GM18502 (cell line): ENCODE measurements around the gene CTNND1.
A peak's percentile ranks its signal among the peaks of the same experiment; 100 is the strongest.
"Not testable (repeated sequence)": the region's sequence is repeated elsewhere in the genome, so short reads cannot be mapped to it uniquely, and the experiment has no call there.

Experiments
- ATAC-seq: cut with Tn5 transposase; IDR thresholded peaks from one replicate; pipeline ENCODE4 v1.9.1; 2021; ENCODE audit warnings: mild to moderate bottlenecking; ENCODE audit not compliant: unreplicated experiment, poor library complexity

CTNND1 gene, protein sequence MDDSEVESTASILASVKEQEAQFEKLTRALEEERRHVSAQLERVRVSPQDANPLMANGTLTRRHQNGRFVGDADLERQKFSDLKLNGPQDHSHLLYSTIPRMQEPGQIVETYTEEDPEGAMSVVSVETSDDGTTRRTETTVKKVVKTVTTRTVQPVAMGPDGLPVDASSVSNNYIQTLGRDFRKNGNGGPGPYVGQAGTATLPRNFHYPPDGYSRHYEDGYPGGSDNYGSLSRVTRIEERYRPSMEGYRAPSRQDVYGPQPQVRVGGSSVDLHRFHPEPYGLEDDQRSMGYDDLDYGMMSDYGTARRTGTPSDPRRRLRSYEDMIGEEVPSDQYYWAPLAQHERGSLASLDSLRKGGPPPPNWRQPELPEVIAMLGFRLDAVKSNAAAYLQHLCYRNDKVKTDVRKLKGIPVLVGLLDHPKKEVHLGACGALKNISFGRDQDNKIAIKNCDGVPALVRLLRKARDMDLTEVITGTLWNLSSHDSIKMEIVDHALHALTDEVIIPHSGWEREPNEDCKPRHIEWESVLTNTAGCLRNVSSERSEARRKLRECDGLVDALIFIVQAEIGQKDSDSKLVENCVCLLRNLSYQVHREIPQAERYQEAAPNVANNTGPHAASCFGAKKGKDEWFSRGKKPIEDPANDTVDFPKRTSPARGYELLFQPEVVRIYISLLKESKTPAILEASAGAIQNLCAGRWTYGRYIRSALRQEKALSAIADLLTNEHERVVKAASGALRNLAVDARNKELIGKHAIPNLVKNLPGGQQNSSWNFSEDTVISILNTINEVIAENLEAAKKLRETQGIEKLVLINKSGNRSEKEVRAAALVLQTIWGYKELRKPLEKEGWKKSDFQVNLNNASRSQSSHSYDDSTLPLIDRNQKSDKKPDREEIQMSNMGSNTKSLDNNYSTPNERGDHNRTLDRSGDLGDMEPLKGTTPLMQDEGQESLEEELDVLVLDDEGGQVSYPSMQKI

DNA sequence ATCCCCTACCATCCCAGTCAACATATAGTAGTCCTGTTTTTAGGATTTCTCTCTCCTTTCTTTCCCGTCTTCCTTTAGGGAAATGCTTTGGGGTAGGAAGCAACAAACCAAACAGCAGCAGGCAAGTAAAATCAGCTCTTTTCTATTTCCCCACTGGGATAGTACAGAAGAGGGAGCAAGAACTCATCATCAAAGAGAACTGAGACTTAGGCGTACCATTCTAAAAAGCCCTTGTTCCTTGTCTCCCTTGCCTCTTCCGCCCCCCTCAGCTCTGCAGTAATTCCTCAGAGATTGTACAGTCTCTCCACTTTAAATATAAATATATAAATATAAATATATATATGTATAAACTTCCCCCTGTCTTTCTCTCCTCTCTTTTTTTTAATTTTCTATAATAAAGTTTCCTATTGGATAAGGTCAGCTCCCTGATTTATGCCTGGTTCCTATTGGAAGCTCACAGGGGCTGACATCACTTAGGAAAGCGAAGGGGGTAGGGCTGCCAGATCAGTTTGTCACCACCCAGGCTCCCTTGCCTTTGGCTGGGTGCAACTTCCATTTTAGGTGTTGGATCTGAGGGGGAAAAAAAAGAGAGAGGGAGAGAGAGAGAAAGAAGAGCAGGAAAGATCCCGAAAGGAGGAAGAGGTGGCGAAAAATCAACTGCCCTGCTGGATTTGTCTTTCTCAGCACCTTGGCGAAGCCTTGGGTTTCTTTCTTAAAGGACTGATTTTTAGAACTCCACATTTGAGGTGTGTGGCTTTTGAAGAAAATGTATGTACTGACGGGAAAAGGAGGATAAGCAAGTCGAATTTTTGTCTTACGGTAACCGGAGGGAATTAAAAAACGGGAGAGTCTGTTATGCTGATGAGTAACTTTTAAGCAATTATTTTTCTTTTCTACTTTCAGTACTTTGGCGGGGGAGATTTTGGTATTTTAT is at the start of gene CTNND1:
Gene CTNND1, plus strand, starts transcription at position 502 of the 934 bp plus-strand sequence. CDS start 29,677 bp downstream, outside the sequence.
- ATAC-seq = peak; percentile 98

- peak; percentile 94 for ATAC-seq
Measured at GRCh38 chr11:57712256-57713150, 49.1 kb upstream of the CTNND1 start, which contains the start of gene TMX2. Gene TMX2, plus strand, starts transcription at chr11:57712593. Its CDS starts 26 bp downstream, at chr11:57712619.

- no peak for ATAC-seq
Measured at GRCh38 chr11:57713835-57714234, 47.8 kb upstream of the CTNND1 start.

GRCh38 chr11:57716726-57717125 is 44.9 kb upstream of the CTNND1 start:
- ATAC-seq = not testable (repeated sequence)

GRCh38 chr11:57727185-57727584 is 34.4 kb upstream of the CTNND1 start:
- ATAC-seq = no peak

DNA sequence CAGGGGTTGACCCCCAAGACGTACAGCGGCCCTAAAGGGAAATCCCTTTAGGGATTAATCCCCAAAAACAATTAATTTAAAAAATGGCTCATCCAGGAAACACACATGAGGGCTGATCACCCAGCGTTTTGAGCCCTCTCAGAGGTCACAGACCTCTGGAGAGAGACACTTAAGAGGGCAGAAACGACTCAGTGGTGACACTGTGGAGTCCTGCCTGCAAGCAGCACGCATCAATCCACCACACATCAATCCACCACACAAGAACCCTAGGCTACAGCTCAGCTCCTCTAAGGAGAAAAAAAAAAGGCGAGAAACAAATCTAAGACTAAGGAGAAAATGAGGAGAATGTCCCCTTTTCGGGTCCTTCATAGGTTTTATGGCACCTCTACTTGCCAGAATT is 32.8 kb upstream of the CTNND1 start:
- no peak for ATAC-seq

DNA sequence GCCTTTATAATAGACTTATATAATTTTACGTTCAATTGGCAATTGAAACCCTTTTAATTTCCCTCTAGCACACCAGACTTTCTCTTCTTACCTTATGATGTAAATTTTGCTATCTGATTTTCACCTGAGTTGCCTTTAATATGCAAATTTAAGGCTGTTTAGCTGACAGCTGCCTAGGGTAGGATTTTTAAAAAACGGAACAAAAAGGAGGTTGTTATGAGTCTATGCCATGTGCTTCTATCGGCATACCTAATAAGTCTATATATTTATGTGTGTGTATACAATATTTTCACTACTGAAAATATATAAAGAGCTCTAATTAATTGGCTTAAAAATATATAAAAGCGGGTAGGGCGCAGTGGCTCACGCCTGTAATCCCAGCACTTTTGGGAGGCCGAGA is 32.1 kb upstream of the CTNND1 start:
- no peak for ATAC-seq

- no peak for ATAC-seq
Measured at GRCh38 chr11:57732661-57733060, 28.9 kb upstream of the CTNND1 start.

DNA sequence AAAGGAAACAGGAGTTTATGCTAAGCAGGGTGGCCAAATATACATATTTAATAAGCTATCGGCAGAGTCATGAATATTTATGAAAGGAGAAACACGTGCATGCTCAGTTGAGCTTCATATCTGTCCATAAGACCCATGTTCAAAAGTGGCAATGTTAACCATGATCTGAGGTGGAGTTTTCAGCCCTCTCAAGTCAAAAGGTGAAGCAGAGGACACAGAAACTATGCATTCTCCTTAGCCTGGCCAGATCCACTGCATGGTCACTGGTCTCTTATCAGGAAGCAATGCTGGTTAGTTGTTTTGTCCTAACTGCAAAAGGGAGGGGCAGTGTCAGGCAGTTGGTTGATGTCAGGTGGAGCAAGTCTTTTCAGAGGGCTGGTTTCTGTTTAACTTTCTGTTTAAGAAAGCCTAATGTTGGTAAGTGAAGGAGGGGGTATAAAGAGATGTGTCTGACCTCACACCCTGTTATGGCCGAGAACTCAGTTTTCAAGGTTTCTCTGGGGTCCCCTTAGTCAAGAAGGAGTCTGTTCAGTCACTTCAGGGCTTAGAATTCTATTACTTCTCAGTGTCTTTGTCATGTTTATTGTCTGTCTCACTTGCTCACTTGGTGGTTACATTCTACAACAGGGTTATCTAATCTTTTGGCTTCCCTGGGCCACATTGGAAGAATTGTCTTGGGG is 25.8 kb upstream of the CTNND1 start:
- no peak for ATAC-seq

DNA sequence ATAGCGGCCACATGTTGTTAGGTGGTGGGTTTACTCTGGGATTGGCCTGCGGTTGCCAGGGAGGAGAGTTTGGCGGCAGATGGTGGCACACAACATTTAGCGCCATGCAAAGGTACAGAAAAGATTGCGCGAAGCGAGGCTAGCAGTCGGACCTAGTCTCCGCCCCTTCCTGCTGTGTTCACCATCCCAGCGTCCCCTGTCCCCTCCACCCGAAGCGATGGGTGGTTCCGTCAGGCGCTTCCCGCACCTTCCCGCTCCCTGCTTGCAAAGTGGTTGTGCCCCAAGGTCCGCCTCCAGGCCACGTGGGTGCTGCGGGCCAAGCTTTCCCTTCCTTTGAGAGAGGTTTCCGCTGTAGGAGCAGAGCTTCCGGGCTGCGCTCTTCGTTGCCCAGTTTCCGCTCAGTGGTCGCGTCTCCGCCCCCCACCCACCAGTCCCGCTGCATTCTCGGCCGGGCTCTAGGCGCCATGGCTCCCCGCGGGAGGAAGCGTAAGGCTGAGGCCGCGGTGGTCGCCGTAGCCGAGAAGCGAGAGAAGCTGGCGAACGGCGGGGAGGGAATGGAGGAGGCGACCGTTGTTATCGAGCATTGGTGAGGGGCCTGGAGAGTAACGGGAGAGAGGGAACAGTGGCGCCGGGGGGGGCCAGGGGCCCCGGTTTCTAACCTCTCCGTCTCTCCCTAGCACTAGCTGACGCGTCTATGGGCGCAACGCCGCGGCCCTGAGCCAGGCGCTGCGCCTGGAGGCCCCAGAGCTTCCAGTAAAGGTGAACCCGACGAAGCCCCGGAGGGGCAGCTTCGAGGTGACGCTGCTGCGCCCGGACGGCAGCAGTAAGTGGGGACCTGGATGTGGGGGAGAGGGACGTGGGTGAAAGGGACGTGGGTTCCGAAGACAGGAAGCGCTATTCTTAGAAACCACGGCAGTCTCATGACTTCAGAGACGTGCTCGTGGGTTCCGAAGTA is 20.2 kb upstream of the CTNND1 start, which contains the start of gene SELENOH:
Gene SELENOH, plus strand, starts transcription at position 360 of the 955 bp plus-strand sequence. Its CDS starts 105 bp downstream, at position 465.
- ATAC-seq = peak; percentile 92

DNA sequence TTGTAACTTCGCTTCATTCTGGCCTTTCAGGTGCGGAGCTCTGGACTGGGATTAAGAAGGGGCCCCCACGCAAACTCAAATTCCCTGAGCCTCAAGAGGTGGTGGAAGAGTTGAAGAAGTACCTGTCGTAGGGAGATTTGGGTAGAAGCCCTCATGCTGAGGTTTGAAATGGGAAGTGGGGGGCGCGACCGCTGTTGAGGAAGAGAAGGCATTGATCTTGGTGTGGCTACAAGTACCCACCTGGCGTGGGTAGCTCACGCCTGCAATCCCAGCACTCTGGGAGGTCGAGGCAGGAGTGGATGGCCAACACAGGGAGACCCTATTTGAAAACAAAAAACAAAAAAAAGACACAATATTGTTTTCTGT is 19.5 kb upstream of the CTNND1 start:
- no peak for ATAC-seq

- no peak for ATAC-seq
Measured at GRCh38 chr11:57744357-57744756, 17.2 kb upstream of the CTNND1 start.

DNA sequence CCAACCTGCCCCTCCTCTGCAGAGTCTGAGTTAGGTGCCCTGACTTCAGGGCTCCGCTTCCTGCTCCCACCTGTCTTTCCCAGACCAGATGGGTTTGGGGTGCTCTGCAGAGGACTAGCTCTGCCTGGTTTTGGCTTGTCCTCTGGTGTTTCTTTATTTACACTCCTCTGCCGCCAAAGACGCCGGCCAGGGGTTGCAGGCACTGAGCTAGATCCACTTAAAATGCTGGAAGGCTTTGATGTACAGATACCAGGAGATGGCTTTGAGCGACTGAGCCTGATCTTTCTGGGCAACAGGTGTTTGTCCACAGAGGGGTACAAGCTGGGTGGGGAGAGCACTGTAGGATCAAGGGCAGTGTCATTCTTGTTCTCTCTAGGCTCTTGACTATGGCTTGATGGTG is 16.4 kb upstream of the CTNND1 start:
- ATAC-seq = no peak

GRCh38 chr11:57746920-57747319 is 14.7 kb upstream of the CTNND1 start:
- ATAC-seq = no peak

DNA sequence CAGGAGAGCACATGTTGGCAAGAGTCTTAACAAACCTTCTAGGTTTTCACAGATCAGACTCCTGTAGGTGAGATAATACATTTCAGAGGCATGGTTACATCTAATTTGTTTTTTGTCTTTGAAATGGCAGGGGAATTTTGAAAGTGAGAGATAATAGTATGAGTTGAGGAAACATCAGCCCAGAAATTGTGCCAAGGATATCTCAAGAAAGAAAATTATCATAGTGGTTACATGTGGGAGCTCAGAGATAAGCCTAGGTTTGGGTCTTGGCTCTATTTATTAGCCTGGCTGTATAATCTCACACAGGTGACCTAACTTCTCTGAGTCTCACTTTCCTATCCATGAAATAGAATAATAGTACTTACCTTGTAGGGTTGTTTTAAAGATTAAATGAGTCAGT is 10.4 kb upstream of the CTNND1 start:
- no peak for ATAC-seq

DNA sequence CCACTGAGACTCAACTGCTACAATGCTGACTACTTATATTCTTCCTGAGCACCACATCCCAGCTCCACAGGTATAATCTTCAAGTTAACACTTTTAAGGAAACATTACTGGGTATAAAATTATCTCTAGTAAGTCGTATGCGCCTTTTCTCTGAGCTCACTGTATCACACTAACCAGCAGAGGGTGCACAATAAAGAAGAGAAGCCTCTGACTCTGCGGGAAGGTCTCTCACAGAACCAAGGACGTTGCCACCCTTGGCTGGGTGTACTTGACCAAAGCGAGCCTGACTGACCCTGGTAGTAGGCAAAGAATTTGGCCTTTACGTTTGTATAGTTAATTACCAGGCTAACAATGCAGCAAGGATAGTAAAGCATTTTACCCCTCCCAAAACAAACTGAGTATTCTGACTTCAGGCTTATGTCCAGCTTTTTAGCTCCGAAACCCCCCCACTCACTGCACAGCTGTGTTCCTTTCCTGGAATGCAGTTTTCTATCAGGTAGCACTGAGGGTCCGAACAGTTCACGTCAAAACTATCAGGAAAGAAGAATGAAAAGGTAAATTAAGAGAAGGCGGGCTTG is 9.8 kb upstream of the CTNND1 start, which contains the start of gene BTBD18:
Gene BTBD18, minus strand, starts transcription at position 144 of the 578 bp plus-strand sequence. CDS start 631 bp downstream, outside the sequence.
- ATAC-seq = no peak

DNA sequence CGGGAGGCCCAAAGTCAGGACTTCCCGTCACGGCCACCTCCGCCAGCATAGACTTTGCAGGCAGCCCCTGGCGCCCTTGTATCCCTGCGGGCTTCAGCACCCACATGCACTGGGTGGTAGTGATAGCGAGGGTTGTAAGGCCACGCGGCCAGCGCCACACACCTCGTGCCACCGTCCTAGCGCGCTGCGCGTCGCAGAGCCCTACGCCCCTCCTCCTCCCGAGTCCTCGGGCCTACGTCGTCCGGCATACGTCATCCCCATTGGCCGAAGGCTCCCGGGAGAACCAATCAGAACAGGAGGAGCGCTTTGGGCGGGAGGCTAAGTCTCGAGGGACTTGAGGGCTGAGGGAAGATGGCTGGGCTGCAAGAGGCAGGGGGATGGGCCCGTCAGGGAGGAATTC is 8.6 kb upstream of the CTNND1 start:
- ATAC-seq = no peak
